BJ (cell line): Measurements from ENCODE around the gene SLC34A1. TPM values are rescaled to one million over a fixed set of nuclear protein-coding genes. Genes with fewer than 3 reads are reported as not detected.
"Not testable (repeated sequence)": the region's sequence is repeated elsewhere in the genome, so short reads cannot be mapped to it uniquely, and the experiment has no call there.

Experiments used
- CTCF ChIA-PET: fragments of 350-600 bp; formaldehyde crosslinking; extraction: SDS; loops from one replicate; lab custom pipeline; 2021; ENCODE audit warnings: antibody characterized with exemption, inconsistent platforms; lab: Yijun Ruan, JAX
- POLR2A ChIA-PET: fragments of 300-600 bp; sonication (Branson Sonifier 250); formaldehyde crosslinking; extraction: SDS; loops from one replicate; lab custom pipeline; 2021; ENCODE audit warnings: antibody characterized with exemption; lab: Charles Lee
- DNase-seq: peaks from one replicate; pipeline ENCODE4 v3.0.0-alpha.2; 2011; ENCODE audit warnings: low read depth
- H3K27me3 ChIP-seq: 2 replicates; pipeline ENCODE4 v1.6.0; 2011; ENCODE audit warnings: low read length; ENCODE audit not compliant: control insufficient read depth, insufficient read depth
- H3K36me3 ChIP-seq: 2 replicates; pipeline ENCODE4 v1.5.1; 2011; ENCODE audit warnings: low read length; ENCODE audit not compliant: control insufficient read depth, insufficient read depth
- H3K4me3 ChIP-seq: 2 replicates; pipeline ENCODE4 v1.5.1; 2011; ENCODE audit warnings: low read depth, mild to moderate bottlenecking, control low read depth, low read length
- CTCF ChIP-seq: IDR thresholded peaks from 2 replicates; pipeline ENCODE4 v1.5.1; 2011; ENCODE audit warnings: low read depth, mild to moderate bottlenecking, control low read depth, inconsistent platforms, low read length, moderate library complexity; ENCODE audit not compliant: insufficient read depth
- polyA plus RNA-seq: library from polyadenylated mRNA; depleted of rRNA; stranded (reverse); fragments of >200 nt; gene quantifications from 2 replicates; pipeline ENCODE4 v1.2.3, GENCODE V29; 2011

SLC34A1 gene
- polyA plus RNA-seq, 1 experiment: not detected

DNA sequence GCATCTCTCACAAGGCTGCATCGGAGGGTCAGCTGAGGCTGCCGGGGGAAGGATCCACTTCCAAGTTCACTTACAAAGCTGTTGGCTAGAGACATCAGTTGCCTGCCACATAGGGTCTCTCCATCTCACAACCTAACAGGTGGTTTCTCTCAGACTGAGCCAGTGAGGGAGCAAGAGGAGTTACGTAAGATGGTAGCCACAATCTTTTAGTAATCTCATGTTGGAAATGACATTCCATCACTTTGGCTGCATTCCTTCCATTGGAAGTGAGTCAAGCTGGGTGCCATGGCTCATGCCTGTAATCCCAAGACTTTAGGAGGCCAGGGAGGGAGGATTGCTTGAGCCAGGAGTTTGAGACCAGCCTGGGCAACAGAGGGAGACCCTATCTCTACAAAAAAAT, 34.8 kb downstream of the SLC34A1 start:
- ChIA-PET POLR2A (no interaction called here), CTCF (interaction anchor here (0.7 to 8.7 kb wide), 5 partner anchors 10 to 38 kb away, joined by 3 to 89 read pairs (median 3); no protein-coding TSS in a partner anchor)
- no peak for DNase-seq
- TF ChIP-seq CTCF: no peak
- no peaks in the 10 kb centered on the region for H3K36me3 ChIP-seq
- peaks cover 2% of the 10 kb centered on the region; the same call in 1 of the 2 replicates for H3K27me3 ChIP-seq
- H3K4me3 ChIP-seq: no peak overlapping the region

DNA sequence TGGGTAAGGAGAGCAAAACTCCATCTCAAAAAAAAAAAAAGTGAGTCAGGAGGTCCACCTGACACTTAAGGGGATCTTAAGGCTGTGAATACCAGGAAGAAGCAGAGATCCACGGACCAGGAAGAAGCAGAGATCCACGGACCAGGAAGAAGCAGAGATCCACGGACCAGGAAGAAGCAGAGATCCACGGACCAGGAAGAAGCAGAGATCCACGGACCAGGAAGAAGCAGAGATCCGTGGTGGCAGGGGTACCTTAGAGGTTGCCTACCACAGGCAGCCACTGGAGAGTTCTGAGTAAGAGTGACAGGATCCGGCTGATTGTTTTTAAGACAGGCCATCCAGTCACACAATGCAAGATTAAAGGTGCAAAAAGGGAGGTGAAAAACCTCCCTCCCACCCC, 36.2 kb downstream of the SLC34A1 start:
- CTCF ChIA-PET: interaction anchor here (8.7 kb wide), 1 partner anchor 16 kb away, joined by 89 read pairs; no protein-coding TSS in a partner anchor
- H3K4me3 ChIP-seq, DNase-seq, POLR2A ChIA-PET, H3K36me3 ChIP-seq, H3K27me3 ChIP-seq: not testable (repeated sequence)

- Histone ChIP-seq H3K27me3 (no peaks in the 10 kb centered on the region), H3K4me3 (no peak overlapping the region), H3K36me3 (no peaks in the 10 kb centered on the region)
- ChIA-PET CTCF (interaction anchor here (0.6 to 2.3 kb wide), 3 partner anchors 17 to 103 kb away, joined by 3 to 8 read pairs (median 7); no protein-coding TSS in a partner anchor), POLR2A (no interaction called here)
- DNase-seq: no peak
- TF ChIP-seq CTCF: no peak
These were observed 37.0 kb downstream of the SLC34A1 start for GRCh38 chr5:177421062-177421798.

DNA sequence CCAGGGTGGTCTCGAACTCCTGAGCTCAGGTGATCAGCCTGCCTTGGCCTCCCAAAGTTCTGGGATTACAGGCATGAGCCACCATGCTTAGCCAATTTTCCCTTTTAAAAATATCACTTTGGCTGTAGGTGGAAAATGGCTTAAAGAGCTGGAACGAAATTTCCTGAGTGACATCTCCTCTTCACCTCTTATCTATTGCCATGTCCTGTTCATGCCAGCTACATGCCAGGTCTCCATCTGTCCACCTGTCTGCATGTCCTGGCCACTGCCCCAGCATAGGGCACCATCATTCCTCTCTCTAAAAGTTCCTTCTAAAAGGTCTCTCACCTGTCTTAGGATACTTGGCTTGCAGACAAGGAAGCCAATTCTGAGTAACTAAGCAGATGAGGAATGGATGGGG, 39.4 kb downstream of the SLC34A1 start:
- CTCF ChIA-PET: interaction anchor here (0.9 to 6.2 kb wide), 5 partner anchors 9 to 34 kb away, joined by 3 to 48 read pairs (median 4); no protein-coding TSS in a partner anchor
- H3K27me3 ChIP-seq: no peaks in the 10 kb centered on the region
- TF ChIP-seq CTCF: no peak
- H3K36me3 ChIP-seq: no peaks in the 10 kb centered on the region
- H3K4me3 ChIP-seq: no peak overlapping the region
- no peak for DNase-seq
- POLR2A ChIA-PET: no interaction called here

DNA sequence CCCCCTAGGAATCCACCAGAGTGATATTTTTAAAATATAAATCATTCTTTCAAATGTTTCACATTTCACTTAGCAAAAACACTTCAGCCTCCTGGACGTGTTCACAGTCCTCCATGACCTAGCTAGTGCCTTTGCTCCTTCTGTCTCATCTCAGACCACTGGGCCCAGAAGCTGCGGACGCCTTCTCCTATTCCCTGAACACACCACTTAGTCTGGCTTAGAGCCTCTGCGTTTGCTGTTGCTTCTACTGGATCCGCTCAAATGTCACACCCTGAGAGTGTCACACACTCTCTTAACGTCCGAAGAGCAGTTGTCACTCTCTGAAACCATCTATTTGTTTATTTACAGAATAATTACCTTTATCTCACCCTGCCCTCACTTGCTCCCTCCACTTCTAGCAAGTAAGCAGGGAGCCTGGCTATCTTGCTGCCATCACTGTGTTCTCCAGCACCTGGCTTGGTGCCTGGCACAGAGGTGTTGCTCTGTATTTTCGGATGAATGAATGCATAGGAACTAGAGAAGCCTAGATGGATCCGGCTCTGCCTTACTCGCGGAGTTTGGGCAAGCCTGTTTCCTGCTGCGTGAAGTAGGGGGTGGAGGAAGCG, 41.1 kb downstream of the SLC34A1 start:
- Histone ChIP-seq H3K4me3 (peak overlapping the region; percentile 49), H3K27me3 (no peaks in the 10 kb centered on the region), H3K36me3 (0 out of 2 replicates have a peak, but pooled peaks cover 2% of the 10 kb centered on the region)
- no peak for TF ChIP-seq CTCF
- ChIA-PET CTCF (interaction anchor here (0.6 to 6.2 kb wide), 2 partner anchors 22 to 36 kb away, joined by 3 to 48 read pairs; no protein-coding TSS in a partner anchor), POLR2A (interaction anchor here (0.7 kb wide), 1 partner anchor 23 kb away, joined by 3 read pairs; no protein-coding TSS in a partner anchor)
- no peak for DNase-seq
